ENCODE results near the gene DIPK1C.

Gene DIPK1C

GRCh38 chr18:74450626-74451025 lies 6.5 kb downstream of the DIPK1C start:
- no peak for FAIRE-seq

- no peak for FAIRE-seq
Measured at GRCh38 chr18:74447404-74448152, 9.5 kb downstream of the DIPK1C start.

- no peak for FAIRE-seq
Measured at GRCh38 chr18:74446631-74447403, 10.3 kb downstream of the DIPK1C start.

- FAIRE-seq = no peak
Measured at GRCh38 chr18:74446178-74446577, 10.9 kb downstream of the DIPK1C start.

- no peak for FAIRE-seq
Measured at GRCh38 chr18:74445585-74445984, 11.5 kb downstream of the DIPK1C start.

GRCh38 chr18:74444104-74444503 lies 13.0 kb downstream of the DIPK1C start:
- no peak for FAIRE-seq

GRCh38 chr18:74440808-74441427 lies 16.2 kb downstream of the DIPK1C start:
- FAIRE-seq = no peak

- FAIRE-seq = no peak
Measured at GRCh38 chr18:74438091-74438490, 19.0 kb downstream of the DIPK1C start.

GRCh38 chr18:74436158-74436769 lies 20.8 kb downstream of the DIPK1C start:
- FAIRE-seq = no peak

GRCh38 chr18:74435740-74436139 lies 21.4 kb downstream of the DIPK1C start:
- FAIRE-seq = no peak

GRCh38 chr18:74434466-74434865 lies 22.6 kb downstream of the DIPK1C start:
- no peak for FAIRE-seq

GRCh38 chr18:74430806-74431571 lies 26.1 kb downstream of the DIPK1C start:
- FAIRE-seq = no peak

GRCh38 chr18:74430231-74430630 lies 26.9 kb downstream of the DIPK1C start:
- no peak for FAIRE-seq

- no peak for FAIRE-seq
Measured at GRCh38 chr18:74429096-74429495, 28.0 kb downstream of the DIPK1C start.

- no peak for FAIRE-seq
Measured at GRCh38 chr18:74427442-74428112, 29.5 kb downstream of the DIPK1C start.

- FAIRE-seq = no peak
Measured at GRCh38 chr18:74425876-74426275, 31.2 kb downstream of the DIPK1C start.

- no peak for FAIRE-seq
Measured at GRCh38 chr18:74425161-74425560, 31.9 kb downstream of the DIPK1C start.

GRCh38 chr18:74422541-74422940 lies 34.6 kb downstream of the DIPK1C start:
- no peak for FAIRE-seq

- FAIRE-seq = no peak
Measured at GRCh38 chr18:74420926-74421325, 36.2 kb downstream of the DIPK1C start.

GRCh38 chr18:74420481-74420880 lies 36.6 kb downstream of the DIPK1C start:
- FAIRE-seq = no peak

GRCh38 chr18:74419761-74420160 lies 37.3 kb downstream of the DIPK1C start:
- FAIRE-seq = no peak

GRCh38 chr18:74418023-74418422 lies 39.1 kb downstream of the DIPK1C start:
- FAIRE-seq = no peak

Data from colon (tissue), 2 donors.